Articular chondrocyte of knee joint (primary cell): ENCODE measurements around the gene FBXL12. TPM values are rescaled to one million over a fixed set of nuclear protein-coding genes. Genes with fewer than 3 reads are reported as not detected.

Experiments used
- small RNA-seq: library from RNA; depleted of rRNA; stranded (forward); fragments of <200 nt; gene quantifications from one replicate; pipeline ENCODE3, GENCODE V24; 2012
- total RNA-seq: library from RNA; depleted of rRNA; stranded (reverse); fragments of >200 nt; gene quantifications from 2 replicates; pipeline ENCODE4 v1.2.3, GENCODE V29; 2012

The FBXL12 gene
- total RNA-seq, result 16.6 and 17.6 TPM in 2 replicates

GRCh38 chr19:9818734-9819595, at the start of gene FBXL12:
Gene FBXL12 (minus strand): TSS chr19:9819079. CDS start chr19:9818813, 266 bp downstream.

DNA sequence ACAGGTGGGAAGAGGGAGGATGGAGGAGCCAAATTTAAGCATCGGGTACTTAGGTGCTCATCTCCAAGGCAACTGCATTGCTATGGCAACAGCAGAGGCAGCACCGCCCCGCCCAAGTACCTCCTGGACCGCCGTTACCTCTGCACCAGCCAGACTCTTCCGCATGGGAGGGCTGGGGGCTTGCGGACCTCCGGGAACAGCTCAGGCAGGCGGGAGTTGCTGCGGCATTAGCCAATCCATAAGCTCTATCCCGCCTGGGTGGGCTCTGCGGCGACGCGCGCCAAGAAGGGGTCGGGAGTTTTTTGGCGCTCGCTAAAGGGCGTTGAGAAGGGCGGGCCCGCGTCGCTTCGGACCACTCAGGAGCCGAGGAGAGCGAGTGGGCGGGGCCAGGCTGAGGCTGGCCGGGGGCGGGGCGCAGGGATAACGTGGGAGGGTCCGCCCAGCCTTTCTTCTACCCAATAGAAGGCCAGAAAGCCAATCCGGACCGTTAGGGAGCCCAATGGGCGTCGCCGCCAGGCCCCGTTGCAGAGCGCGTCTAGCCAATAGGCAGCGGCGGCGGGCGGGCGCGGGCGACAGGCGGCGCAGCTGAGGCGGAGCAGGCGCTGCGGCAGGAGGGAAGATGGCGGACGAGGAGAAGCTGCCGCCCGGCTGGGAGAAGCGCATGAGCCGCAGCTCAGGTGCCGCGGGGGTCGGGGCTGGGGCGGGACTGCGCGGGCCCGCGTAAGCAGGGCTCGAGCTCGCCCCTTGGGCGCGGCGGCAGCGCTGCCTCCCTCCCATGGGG, 16.0 kb upstream of the FBXL12 start, which contains the start of gene PIN1:
PIN1 (plus strand) TSS at position 593 of the 781 bp plus-strand sequence; CDS start at position 620, 27 bp downstream.

GRCh38 chr19:9827289-9828238, 8.7 kb upstream of the FBXL12 start, which contains the start of gene UBL5:
Gene UBL5 (plus strand): TSS chr19:9827918. CDS start chr19:9828338, 420 bp downstream.

GRCh38 chr19:9768175-9769112, 50.4 kb downstream of the FBXL12 start, which contains the start of gene ZNF846:
Gene ZNF846 (minus strand): TSS chr19:9768738. CDS start chr19:9764950, 3,788 bp downstream.

Small RNA genes lying within 50 kb of the gene (small RNA-seq; reads per million reads assigned to genes)
- not detected for gene RF00156

Other genes with a start within 250 kb of the FBXL12 start
- gene ZNF121, start 234.6 kb downstream of the FBXL12 start, total RNA-seq, result 42.5 and 46.3 TPM in 2 replicates
- 34.1 and 47.7 TPM in 2 replicates for gene ZNF561, start 197.8 kb downstream of the FBXL12 start, total RNA-seq
- gene ZNF562, start 144.0 kb downstream of the FBXL12 start, total RNA-seq, result 32.8 and 40.2 TPM in 2 replicates
- gene ZNF846, start 50.3 kb downstream of the FBXL12 start, total RNA-seq, result 14.4 and 23.6 TPM in 2 replicates
- gene UBL5, start 8.8 kb upstream of the FBXL12 start, total RNA-seq, result 143 and 239 TPM in 2 replicates
- 40.4 and 46.2 TPM in 2 replicates for gene PIN1, start 16.2 kb upstream of the FBXL12 start, total RNA-seq
- 2.5 and 4.0 TPM in 2 replicates for gene OLFM2, start 117.4 kb upstream of the FBXL12 start, total RNA-seq
- gene COL5A3, start 191.4 kb upstream of the FBXL12 start, total RNA-seq, result 17.2 and 21.8 TPM in 2 replicates
- not detected in 2 replicates for gene RDH8, start 194.4 kb upstream of the FBXL12 start, total RNA-seq